DOHH2 (cell line): ENCODE data around the gene KCNK15.

Source experiments
- H3F3A ChIP-seq: fragments of 200-600 bp; sonication (generic), shearing (Covaris generic); 2 replicates; pipeline ENCODE4 v1.6.0; 2016; ENCODE audit warnings: antibody characterized with exemption, mild to moderate bottlenecking; ENCODE audit not compliant: control insufficient read depth, insufficient read depth
- H3K27ac ChIP-seq: fragments of 200-600 bp; sonication (generic); 2 replicates; pipeline ENCODE4 v1.5.1; 2014; ENCODE audit warnings: low read depth, mild to moderate bottlenecking, low read length, moderate library complexity
- H3K27me3 ChIP-seq: fragments of 200-600 bp; sonication (generic); 2 replicates; pipeline ENCODE4 v1.6.1; 2014; ENCODE audit warnings: mild to moderate bottlenecking, low read length, mixed read lengths; ENCODE audit not compliant: control insufficient read depth
- H3K36me3 ChIP-seq: fragments of 200-600 bp; sonication (generic); 2 replicates; pipeline ENCODE4 v1.6.1; 2014; ENCODE audit warnings: mild to moderate bottlenecking, low read length, moderate library complexity, mixed read lengths; ENCODE audit not compliant: control insufficient read depth
- H3K4me1 ChIP-seq: fragments of 200-600 bp; sonication (generic); 2 replicates; pipeline ENCODE4 v1.6.1; 2014; ENCODE audit warnings: mild to moderate bottlenecking, low read length, mixed read lengths; ENCODE audit not compliant: control insufficient read depth
- H3K4me2 ChIP-seq: fragments of 200-600 bp; sonication (generic); 2 replicates; pipeline ENCODE4 v1.6.0; 2014; ENCODE audit warnings: mild to moderate bottlenecking, low read length, moderate library complexity
- H3K4me3 ChIP-seq: fragments of 200-600 bp; sonication (generic); 2 replicates; pipeline ENCODE4 v1.5.1; 2014; ENCODE audit warnings: mild to moderate bottlenecking, low read length, mixed read lengths
- H3K79me2 ChIP-seq: fragments of 200-600 bp; sonication (generic); 2 replicates; pipeline ENCODE4 v1.6.1; 2014; ENCODE audit warnings: mild to moderate bottlenecking, low read length, mixed read lengths; ENCODE audit not compliant: control insufficient read depth
- H3K9me2 ChIP-seq: fragments of 200-600 bp; sonication (generic); replicated peaks from 2 replicates; pipeline ENCODE4 v1.6.1; 2014; ENCODE audit warnings: mild to moderate bottlenecking, low read length, mixed read lengths; ENCODE audit not compliant: control insufficient read depth
- H3K9me3 ChIP-seq: fragments of 200-600 bp; sonication (generic); 2 replicates; pipeline ENCODE4 v1.6.1; 2014; ENCODE audit warnings: antibody characterized with exemption, low read length, mixed read lengths; ENCODE audit not compliant: control insufficient read depth, insufficient read depth
- H4K20me1 ChIP-seq: fragments of 200-600 bp; sonication (generic); 2 replicates; pipeline ENCODE4 v1.6.0; 2014; ENCODE audit warnings: low read depth, mild to moderate bottlenecking, antibody characterized with exemption, low read length, moderate library complexity; ENCODE audit not compliant: control insufficient read depth, insufficient read depth
- EZH2phosphoT487 ChIP-seq: fragments of 200-600 bp; sonication (generic); IDR thresholded peaks from 2 replicates; pipeline ENCODE4 v1.6.1; 2017; ENCODE audit warnings: borderline replicate concordance, mild to moderate bottlenecking, antibody characterized with exemption, low read length, moderate library complexity, mixed read lengths
- TF ChIP-seq, protein P1 (sequence below): fragments of 200-600 bp; sonication (generic); IDR thresholded peaks from one replicate; pipeline ENCODE4 v1.5.1; 2014; ENCODE audit warnings: antibody characterized with exemption, mild to moderate bottlenecking, low read depth, low read length; ENCODE audit not compliant: poor library complexity, severe bottlenecking

The KCNK15 gene

DNA sequence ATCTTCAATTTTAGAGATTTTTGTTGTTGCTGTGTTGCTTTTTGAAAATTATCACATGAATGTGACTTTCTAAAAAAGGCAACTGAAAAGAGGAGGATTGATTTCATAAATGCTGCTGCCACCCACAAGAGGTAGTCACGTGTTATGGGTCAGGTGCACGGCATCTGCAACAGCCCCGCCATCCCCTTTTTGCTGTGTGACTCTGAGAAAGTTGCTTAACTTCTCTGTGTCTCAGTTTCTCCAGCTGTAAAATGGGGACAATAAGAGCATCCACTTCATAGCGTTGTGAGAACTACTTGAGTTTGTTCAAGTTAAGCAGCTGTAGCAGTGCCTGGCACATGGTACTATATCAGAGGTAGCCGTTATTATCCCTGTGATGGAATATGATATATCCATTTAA is 19.8 kb upstream of the KCNK15 start:
- Histone ChIP-seq H3K4me1 (no peaks in the 10 kb centered on the region), H4K20me1 (no peaks in the 10 kb centered on the region), H3K4me3 (no peak overlapping the region), H3K79me2 (no peaks in the 10 kb centered on the region), H3K9me3 (no peaks in the 10 kb centered on the region), H3K9me2 (no peaks in the 10 kb centered on the region), H3K4me2 (no peak overlapping the region), H3F3A (no peaks in the 10 kb centered on the region), H3K27me3 (no peaks in the 10 kb centered on the region), H3K36me3 (no peaks in the 10 kb centered on the region), H3K27ac (no peak overlapping the region)
- TF ChIP-seq, protein P1, sequence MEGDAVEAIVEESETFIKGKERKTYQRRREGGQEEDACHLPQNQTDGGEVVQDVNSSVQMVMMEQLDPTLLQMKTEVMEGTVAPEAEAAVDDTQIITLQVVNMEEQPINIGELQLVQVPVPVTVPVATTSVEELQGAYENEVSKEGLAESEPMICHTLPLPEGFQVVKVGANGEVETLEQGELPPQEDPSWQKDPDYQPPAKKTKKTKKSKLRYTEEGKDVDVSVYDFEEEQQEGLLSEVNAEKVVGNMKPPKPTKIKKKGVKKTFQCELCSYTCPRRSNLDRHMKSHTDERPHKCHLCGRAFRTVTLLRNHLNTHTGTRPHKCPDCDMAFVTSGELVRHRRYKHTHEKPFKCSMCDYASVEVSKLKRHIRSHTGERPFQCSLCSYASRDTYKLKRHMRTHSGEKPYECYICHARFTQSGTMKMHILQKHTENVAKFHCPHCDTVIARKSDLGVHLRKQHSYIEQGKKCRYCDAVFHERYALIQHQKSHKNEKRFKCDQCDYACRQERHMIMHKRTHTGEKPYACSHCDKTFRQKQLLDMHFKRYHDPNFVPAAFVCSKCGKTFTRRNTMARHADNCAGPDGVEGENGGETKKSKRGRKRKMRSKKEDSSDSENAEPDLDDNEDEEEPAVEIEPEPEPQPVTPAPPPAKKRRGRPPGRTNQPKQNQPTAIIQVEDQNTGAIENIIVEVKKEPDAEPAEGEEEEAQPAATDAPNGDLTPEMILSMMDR, result no peak
- no peak for TF ChIP-seq EZH2phosphoT487

DNA sequence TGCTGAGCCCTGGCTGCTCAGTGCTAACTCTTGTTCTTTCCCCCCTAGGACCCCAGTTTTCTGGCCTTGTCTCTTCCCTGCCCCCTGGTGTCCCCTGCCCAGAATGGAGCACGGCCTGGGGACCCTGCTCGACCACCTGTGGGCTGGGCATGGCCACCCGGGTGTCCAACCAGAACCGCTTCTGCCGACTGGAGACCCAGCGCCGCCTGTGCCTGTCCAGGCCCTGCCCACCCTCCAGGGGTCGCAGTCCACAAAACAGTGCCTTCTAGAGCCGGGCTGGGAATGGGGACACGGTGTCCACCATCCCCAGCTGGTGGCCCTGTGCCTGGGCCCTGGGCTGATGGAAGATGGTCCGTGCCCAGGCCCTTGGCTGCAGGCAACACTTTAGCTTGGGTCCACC is 18.6 kb upstream of the KCNK15 start:
- no peak overlapping the region for H3K4me2 ChIP-seq
- H3K79me2 ChIP-seq, result no peaks in the 10 kb centered on the region
- TF ChIP-seq EZH2phosphoT487, result no peak
- TF ChIP-seq, protein P1, result no peak
- H3K36me3 ChIP-seq, result no peaks in the 10 kb centered on the region
- no peaks in the 10 kb centered on the region for H3K9me2 ChIP-seq
- no peak overlapping the region for H3K27ac ChIP-seq
- no peaks in the 10 kb centered on the region for H3K4me1 ChIP-seq
- H3K27me3 ChIP-seq, result no peaks in the 10 kb centered on the region
- H3K9me3 ChIP-seq, result no peaks in the 10 kb centered on the region
- H4K20me1 ChIP-seq, result no peaks in the 10 kb centered on the region
- no peaks in the 10 kb centered on the region for H3F3A ChIP-seq
- H3K4me3 ChIP-seq, result no peak overlapping the region

DNA sequence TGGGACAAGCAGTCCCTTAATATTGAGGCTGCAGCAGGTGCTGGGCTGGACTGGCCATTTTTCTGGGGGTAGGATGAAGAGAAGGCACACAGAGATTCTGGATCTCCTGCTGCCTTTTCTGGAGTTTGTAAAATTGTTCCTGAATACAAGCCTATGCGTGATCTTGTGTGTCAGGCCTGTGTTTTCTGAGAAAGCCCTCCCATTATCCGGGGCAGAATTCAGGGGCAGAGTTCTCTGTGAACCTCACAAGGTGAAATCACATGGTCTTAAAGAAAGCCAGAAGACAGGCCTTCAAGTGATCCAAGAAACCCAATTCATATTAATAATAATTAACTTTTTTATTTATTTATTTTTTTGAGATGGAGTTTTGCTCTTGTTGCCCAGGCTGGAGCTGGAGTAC is 18.0 kb upstream of the KCNK15 start:
- Histone ChIP-seq H3F3A (no peaks in the 10 kb centered on the region), H3K27me3 (no peaks in the 10 kb centered on the region), H3K4me1 (no peaks in the 10 kb centered on the region), H3K9me3 (no peaks in the 10 kb centered on the region), H3K36me3 (no peaks in the 10 kb centered on the region), H3K27ac (no peak overlapping the region), H3K9me2 (no peaks in the 10 kb centered on the region), H3K4me3 (no peak overlapping the region), H3K4me2 (no peak overlapping the region), H3K79me2 (no peaks in the 10 kb centered on the region), H4K20me1 (no peaks in the 10 kb centered on the region)
- TF ChIP-seq, protein P1, result no peak
- no peak for TF ChIP-seq EZH2phosphoT487
